Measurements from ENCODE around the gene PCSK1N. TPM values are rescaled to one million over a fixed set of nuclear protein-coding genes. Genes with fewer than 3 reads are reported as not detected.

PCSK1N gene
- total and polyA plus RNA-seq, 2 of the 13 experiments (the other 11 are each of a cell fraction or from before 2014, with no cell fraction given): 4.5 to 14.0 TPM

GRCh38 chrX:48829016-48829735 lies 6.2 kb downstream of the PCSK1N start:
- no peak for DNase-seq (ENCODE audit: low spot score)
- peaks cover 15% of the 10 kb centered on the region for H3K4me1 ChIP-seq (ENCODE audit: insufficient read depth, low read length)
- no peak for TF ChIP-seq ZZZ3 (CRISPR knock-in tag; IDR thresholded peaks at IDR 0.05; ENCODE audit: borderline replicate concordance)
- TF ChIP-seq MEIS2 (CRISPR knock-in tag; IDR thresholded peaks at IDR 0.05): no peak
- no peak for TF ChIP-seq ZNF280D (CRISPR knock-in tag; IDR thresholded peaks at IDR 0.05)
- TF ChIP-seq ZNF232 (CRISPR knock-in tag; IDR thresholded peaks at IDR 0.05; ENCODE audit: borderline replicate concordance): no peak
- no peak for TF ChIP-seq MYPOP (CRISPR knock-in tag; IDR thresholded peaks at IDR 0.05)
- no peaks in the 10 kb centered on the region for H3K27me3 ChIP-seq (ENCODE audit: control insufficient read depth in 1 of 2, insufficient read depth in 2 of 2, low read length in 2 of 2)
- no peak overlapping the region for H3K27ac ChIP-seq (ENCODE audit: extremely low read length, insufficient read depth, low read length)
- no peak overlapping the region for H3K9ac ChIP-seq (ENCODE audit: insufficient read depth, low read depth, low read length)
- no peaks in the 10 kb centered on the region for H3K9me3 ChIP-seq (ENCODE audit: low read length)
- intact Hi-C loops (cut with micrococcal nuclease; ENCODE audit: unreplicated experiment): no loop called here
- no peak overlapping the region for H3K4me3 ChIP-seq (replicated peaks in 1 of 3; ENCODE audit: insufficient read depth in 1 of 3, low read depth in 2 of 3, low read length in 3 of 3)
- no peak overlapping the region for H3K4me2 ChIP-seq (ENCODE audit: low read depth, low read length)
- peaks cover 3% of the 10 kb centered on the region for H3K79me2 ChIP-seq (ENCODE audit: insufficient read depth, low read length)
- BruUV-seq (replicated peaks): no TSS peak
- H2AFZ ChIP-seq (ENCODE audit: low read length): no peak overlapping the region
- FAIRE-seq: no peak
- WGBS (ENCODE audit: low lambda C conversion rate): 89% methylated on average over 5 of the region's 24 CpGs
- ChIA-PET POLR2A (no interaction called here), CTCF (ENCODE audit: low intra/inter-chr PET ratio, low total read pairs) (no interaction called here)
- no peak for ATAC-seq
- no peaks in the 10 kb centered on the region for H3K36me3 ChIP-seq (replicated peaks in 1 of 2; ENCODE audit: control insufficient read depth in 1 of 2, insufficient read depth in 2 of 2, low read length in 2 of 2)
- in situ Hi-C loops (cut with HindIII; ENCODE audit: extremely low pct_ligation_motif_present, low pct_unique_long_range_greater_than_20kb): no loop called here
- no peaks in the 10 kb centered on the region for H4K20me1 ChIP-seq (ENCODE audit: insufficient read depth, low read length)
